HG03060 (cell line): ENCODE results near the gene TIMM21.

ENCODE experiments used
- ATAC-seq: cut with Tn5 transposase; IDR thresholded peaks from one replicate; pipeline ENCODE4 v1.9.1; 2021; ENCODE audit warnings: low read depth, moderate number of reproducible peaks; ENCODE audit not compliant: unreplicated experiment

Gene TIMM21, protein sequence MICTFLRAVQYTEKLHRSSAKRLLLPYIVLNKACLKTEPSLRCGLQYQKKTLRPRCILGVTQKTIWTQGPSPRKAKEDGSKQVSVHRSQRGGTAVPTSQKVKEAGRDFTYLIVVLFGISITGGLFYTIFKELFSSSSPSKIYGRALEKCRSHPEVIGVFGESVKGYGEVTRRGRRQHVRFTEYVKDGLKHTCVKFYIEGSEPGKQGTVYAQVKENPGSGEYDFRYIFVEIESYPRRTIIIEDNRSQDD

GRCh38 chr18:74147779-74148542 is at the start of gene TIMM21, which contains the start of gene FBXO15:
TIMM21 (plus strand) TSS chr18:74148523; CDS start chr18:74148809, 286 bp downstream.
FBXO15 (minus strand) TSS chr18:74147834; CDS start chr18:74147785, 49 bp downstream.
- ATAC-seq = peak; percentile 78

- no peak for ATAC-seq
Observed at GRCh38 chr18:74108460-74108859, 39.9 kb upstream of the TIMM21 start.

- no peak for ATAC-seq
Observed at GRCh38 chr18:74110149-74110548, 38.2 kb upstream of the TIMM21 start.

DNA sequence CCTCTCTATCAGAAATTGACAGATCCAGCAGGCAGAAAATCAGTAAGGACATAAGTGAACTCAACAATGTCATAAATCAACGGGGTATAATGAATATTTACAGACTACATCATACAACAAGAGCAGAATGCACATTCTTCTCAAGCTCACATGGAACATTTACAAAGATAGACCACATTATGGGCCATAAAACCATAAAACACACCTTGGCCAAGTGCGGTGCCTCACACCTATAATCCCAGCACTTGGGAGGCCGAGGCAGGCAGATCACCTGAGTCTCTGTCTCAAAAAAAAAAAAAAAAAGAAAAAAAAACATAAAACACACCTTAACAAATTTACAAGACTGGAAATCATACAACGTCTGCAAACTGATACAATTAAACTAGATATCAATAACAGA is 37.3 kb upstream of the TIMM21 start:
- no peak for ATAC-seq

DNA sequence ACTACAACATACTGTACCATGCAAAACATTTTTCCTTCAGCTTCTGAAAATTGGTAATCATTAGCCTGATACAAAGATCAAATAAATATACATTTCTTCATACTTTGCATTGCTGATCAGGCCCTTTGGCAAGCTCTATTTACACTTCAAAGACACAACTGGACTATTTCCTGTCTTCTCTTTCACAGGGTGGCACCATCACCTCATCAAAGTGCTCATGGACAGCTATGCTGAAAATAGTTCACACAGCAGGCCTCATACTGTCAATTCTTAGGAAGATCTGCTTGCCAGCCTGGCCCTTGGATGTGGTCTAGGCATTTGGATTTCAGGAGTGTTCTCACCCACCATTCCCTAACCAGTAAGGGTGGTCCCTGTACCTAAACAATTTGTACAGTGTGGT is 34.6 kb upstream of the TIMM21 start:
- ATAC-seq = no peak

- no peak for ATAC-seq
Observed at GRCh38 chr18:74114116-74114515, 34.2 kb upstream of the TIMM21 start.

DNA sequence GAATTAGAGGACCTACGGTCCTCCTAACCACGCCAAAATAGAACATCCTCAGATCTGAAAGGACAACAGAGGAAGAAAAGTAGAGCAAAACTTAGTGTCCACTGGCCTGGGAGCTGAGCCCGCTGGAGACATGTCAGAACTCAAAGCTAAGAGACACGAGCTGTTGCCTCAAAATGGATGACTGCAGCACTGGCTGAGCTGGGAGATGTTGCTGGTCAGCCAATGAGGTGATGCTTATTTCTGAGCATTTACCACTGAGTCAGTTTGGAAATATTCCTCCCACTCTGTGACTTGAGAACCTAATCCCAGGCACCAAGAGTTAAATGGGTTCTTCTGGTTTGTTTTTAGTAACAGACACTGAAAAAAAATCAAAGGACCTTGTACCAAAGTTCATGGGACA is 33.3 kb upstream of the TIMM21 start:
- no peak for ATAC-seq

- no peak for ATAC-seq
Observed at GRCh38 chr18:74116633-74117554, 31.4 kb upstream of the TIMM21 start.

DNA sequence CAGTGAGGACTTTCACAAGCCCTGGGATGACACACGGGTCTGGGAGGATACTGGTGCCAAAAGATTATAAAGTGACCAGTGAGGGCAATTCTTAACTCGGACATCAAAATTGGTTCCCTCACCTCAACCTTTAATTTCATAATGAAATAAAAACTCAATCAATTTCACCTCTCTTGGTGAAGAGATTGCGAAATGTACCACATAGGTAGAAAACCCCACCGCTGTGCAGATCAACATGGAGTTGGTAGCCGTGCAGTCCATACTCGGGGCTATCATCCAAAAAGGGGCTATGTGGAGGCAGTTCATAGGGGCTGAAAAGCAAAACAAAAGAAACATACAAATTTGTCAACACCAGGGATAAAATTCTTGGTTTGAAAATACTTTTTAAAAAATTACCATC is 25.1 kb upstream of the TIMM21 start:
- no peak for ATAC-seq

DNA sequence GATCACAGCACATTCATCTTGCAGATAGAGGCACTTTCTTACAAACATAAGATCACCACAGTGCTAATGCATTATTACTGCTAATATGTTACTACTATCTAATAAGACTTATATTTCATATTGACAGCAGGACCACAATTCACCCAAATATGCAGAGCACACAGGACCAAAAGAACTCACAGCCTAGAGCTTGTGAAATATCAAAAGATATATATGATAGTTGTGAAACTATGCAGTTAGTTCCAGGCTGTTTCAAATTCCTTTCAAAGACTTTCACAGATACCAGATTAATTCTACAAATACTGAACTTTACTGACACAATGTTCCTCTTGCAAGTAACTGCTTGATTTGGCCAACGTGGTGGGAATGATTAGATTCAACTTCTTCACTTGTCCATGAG is 23.7 kb upstream of the TIMM21 start:
- no peak for ATAC-seq

DNA sequence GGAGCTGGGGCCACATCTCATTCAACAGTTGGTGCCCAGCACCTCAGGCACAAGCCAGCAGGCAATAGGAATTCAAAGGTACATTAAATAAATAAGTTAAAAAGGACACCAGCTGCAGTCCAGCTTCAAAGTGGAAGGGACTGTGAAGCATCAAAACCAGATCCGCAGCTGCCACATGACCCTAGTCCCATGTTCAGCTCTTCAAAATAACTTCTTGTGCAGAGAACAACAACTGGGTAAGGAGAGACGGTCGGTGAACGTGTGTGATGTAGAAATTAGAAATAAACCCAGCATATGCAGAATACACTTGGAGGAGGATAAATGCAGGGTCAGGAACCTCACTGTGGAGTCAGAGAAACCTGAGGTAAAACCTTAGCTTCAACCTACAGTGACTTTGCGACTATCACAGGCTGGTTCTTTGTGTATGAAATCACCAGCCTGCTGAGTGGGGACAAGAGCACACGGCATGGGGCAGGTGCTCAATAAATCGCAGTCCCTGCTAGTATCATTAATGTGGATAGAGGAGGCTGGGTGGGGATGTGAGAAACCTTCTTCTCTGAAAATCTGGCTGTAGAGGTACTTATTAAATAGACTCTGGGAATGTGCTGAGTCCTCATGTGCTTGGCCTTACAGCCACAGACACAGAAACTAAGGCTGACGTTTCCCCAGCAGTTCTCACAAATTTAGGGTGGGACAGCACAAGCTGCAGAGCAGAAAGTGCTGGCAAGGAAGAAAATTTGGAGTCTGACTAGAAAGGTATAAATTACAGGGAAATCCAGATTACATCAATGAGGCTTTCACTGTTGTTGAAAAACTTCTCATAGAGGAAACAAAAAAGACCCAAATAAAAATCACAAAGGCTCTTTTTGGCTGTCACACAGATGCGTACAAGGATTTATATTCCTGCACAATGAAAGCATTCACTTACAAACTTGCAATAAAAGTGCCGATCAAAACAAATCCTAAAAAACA is 21.4 kb upstream of the TIMM21 start:
- ATAC-seq = no peak

GRCh38 chr18:74128159-74128558 is 20.2 kb upstream of the TIMM21 start:
- no peak for ATAC-seq

GRCh38 chr18:74131124-74131523 is 17.2 kb upstream of the TIMM21 start:
- ATAC-seq = no peak

GRCh38 chr18:74132201-74132600 is 16.1 kb upstream of the TIMM21 start:
- ATAC-seq = no peak

DNA sequence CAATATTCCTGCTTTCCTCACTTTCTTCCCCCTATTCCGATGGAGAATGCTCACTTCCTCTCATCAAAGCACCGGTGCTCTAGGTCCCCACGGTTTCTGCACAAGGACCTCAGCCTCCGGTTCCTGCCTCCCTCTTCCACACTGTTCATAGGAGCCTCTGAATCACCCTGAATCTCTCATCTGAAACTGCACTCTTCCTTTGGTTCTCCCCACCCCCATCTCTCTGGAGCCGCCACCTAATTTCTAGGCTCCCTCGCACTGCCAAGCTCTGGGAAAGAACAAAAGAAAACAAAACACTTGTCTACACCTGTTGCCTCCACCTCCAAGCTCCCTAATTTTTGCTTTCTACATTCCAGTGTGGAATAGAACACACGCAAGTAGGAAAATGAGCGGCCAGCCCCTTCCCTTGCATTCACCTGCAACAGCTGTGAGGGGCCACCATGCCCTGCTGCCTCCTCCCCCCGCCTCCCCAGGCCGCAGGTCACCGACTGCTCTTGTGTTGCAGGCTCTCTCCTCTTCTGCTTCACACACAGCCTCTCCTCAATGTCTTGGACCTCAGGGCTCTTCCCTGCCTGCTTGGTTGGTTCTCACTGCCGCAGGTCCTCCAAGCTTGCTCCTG is 10.3 kb upstream of the TIMM21 start:
- no peak for ATAC-seq

DNA sequence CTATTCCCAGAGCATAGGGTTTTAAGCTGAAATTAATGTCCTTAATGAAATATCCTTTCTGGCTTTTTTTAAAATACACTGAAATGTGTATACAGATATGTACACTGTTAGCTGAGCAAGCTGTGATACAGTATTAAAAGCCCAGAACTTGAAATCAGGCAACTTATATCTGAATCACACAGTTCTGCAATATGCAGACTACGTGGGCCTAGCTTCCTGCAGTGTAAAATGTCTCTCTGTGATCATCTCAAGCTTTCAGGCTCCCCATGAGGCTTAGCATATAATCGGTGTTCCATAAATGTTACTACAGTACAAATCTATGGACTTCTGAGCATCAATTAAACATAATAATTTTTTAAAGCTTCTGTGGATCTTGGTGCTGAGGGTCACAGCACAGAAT is 8.9 kb upstream of the TIMM21 start:
- ATAC-seq = no peak

GRCh38 chr18:74139888-74140287 is 8.4 kb upstream of the TIMM21 start:
- ATAC-seq = no peak

- ATAC-seq = no peak
Observed at GRCh38 chr18:74140582-74140981, 7.7 kb upstream of the TIMM21 start.

DNA sequence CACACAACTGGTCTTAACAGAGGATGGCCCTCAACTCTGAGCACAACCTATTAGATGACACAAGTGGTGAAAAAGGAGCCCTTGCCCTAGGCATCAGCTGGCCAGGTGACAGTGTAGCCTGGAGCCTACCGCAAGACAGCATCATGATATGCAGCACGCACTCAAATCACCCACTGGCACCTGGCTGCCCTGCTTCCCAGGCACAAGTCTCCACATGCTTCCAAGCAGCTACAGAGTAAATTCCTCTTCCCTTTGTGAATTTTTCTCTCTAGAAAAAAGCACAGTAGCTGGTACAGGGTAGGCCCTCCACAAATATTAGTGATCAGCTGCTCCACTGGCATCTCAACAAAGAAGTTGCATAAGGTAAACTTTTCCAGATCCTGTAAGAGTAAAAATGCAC is 6.7 kb upstream of the TIMM21 start:
- ATAC-seq = no peak
